Measurements from ENCODE around the gene MYO3B. TPM values are rescaled to one million over a fixed set of nuclear protein-coding genes. Genes with fewer than 3 reads are reported as not detected.

The MYO3B gene
- total and polyA plus RNA-seq, 2 of the 8 experiments (the other 6 are each of a cell fraction or from before 2014, with no cell fraction given): 0.17 to 0.19 TPM

DNA sequence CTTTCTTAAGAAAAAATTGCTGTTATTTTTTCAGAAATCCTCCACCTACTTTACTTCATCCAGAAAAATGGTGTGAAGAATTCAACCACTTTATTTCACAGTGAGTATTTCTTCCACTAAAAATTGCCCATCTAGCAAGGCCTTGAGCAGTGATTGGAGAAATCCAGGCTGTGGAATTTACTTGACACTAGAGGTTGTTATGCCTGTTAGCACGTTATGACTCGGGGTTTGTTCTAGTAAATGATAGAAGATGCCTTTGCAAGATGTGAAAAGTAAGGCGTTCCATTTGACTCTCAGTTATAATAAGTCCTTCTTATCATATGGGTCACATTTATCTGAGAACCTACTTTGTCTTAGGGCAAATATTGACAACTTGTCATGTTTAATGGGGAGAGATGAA is 157.4 kb downstream of the MYO3B start:
- Histone ChIP-seq H2BK5ac (ENCODE audit: low read depth, low read length) (no peak overlapping the region), H3K23ac (ENCODE audit: insufficient read length) (no peak overlapping the region), H2AFZ (ENCODE audit: low read length) (no peak overlapping the region), H2BK20ac (ENCODE audit: low read length) (no peak overlapping the region), H2BK120ac (replicated peaks; ENCODE audit: low read depth, low read length) (no peak overlapping the region), H2BK15ac (ENCODE audit: low read length) (no peak overlapping the region), H3K79me1 (ENCODE audit: low read depth, low read length) (no peaks in the 10 kb centered on the region), H3K4me2 (ENCODE audit: insufficient read depth in 1 of 2, low read depth in 2 of 2, low read length in 2 of 2) (no peak overlapping the region), H2BK12ac (ENCODE audit: low read depth, low read length) (no peak overlapping the region), H4K5ac (ENCODE audit: insufficient read length, low read depth, low read length) (no peak overlapping the region), H3K23me2 (ENCODE audit: low read depth, low read length) (no peaks in the 10 kb centered on the region), H3K4me1 (replicated peaks in 1 of 4; ENCODE audit: control insufficient read depth in 3 of 4, insufficient read depth in 4 of 4, low read length in 3 of 4) (peaks cover 0 to 9% (median 4%) of the 10 kb centered on the region in 4 experiments; a peak in 4 of 7 replicates), H4K8ac (ENCODE audit: extremely low read depth, insufficient read depth, low read length) (no peak overlapping the region), H3K27me3 (replicated peaks in 1 of 4; ENCODE audit: control insufficient read depth in 3 of 4, extremely low read depth in 1 of 4, insufficient read depth in 3 of 4, low read length in 3 of 4) (no peaks in the 10 kb centered on the region), H4K20me1 (replicated peaks in 1 of 2; ENCODE audit: control insufficient read depth in 1 of 2, insufficient read depth in 2 of 2, low read length in 2 of 2) (no peaks in the 10 kb centered on the region), H4K91ac (replicated peaks; ENCODE audit: insufficient read length, low read length) (no peak overlapping the region), H3K27ac (ENCODE audit: low read depth, low read length) (no peak overlapping the region), H3K79me2 (ENCODE audit: control insufficient read depth in 1 of 2, insufficient read depth in 2 of 2, low read length in 2 of 2) (no peaks in the 10 kb centered on the region), H3K9ac (replicated peaks in 1 of 4; ENCODE audit: extremely low read depth in 1 of 4, low read depth in 3 of 4, low read length in 3 of 4) (no peak overlapping the region), H3K4me3 (ENCODE audit: extremely low read depth in 1 of 4, insufficient read depth in 2 of 4, low read depth in 3 of 4, low read length in 4 of 4) (no peak overlapping the region), H3K14ac (ENCODE audit: insufficient read length) (no peak overlapping the region), H3K9me3 (ENCODE audit: insufficient read depth in 2 of 2, low read depth in 1 of 2, low read length in 1 of 2) (peaks cover 2 to 4% of the 10 kb centered on the region in 2 experiments; a peak in 1 of 4 replicates), H3K4ac (replicated peaks; ENCODE audit: insufficient read length, low read depth, low read length) (no peak overlapping the region), H2AK5ac (ENCODE audit: low read depth, low read length) (no peak overlapping the region), H3K18ac (ENCODE audit: extremely low read depth, low read length) (no peak overlapping the region), H3K56ac (replicated peaks; ENCODE audit: insufficient read length, low read depth, low read length) (no peak overlapping the region), H3K36me3 (ENCODE audit: control insufficient read depth in 2 of 4, insufficient read depth in 4 of 4, low read length in 3 of 4) (peaks cover 0 to 4% (median 0%) of the 10 kb centered on the region in 4 experiments; a peak in 1 of 8 replicates)
- no peak for DNase-seq (ENCODE audit: low read depth in 1 of 2, low spot score in 2 of 2)
- FAIRE-seq: no peak
- WGBS, 2 experiments (ENCODE audit: extremely low coverage in 1 of 2, insufficient coverage in 1 of 2, insufficient read length in 1 of 2, insufficient replicate concordance in 2 of 2, low coverage in 1 of 2, low lambda C conversion rate in 2 of 2, missing lambda C conversion rate in 1 of 2): 59% methylated on average over 3 of the region's 3 CpGs; no CpG with 5 or more reads in 1 of the 2 experiments
- TF ChIP-seq HDAC6 (IDR thresholded peaks at IDR 0.05; ENCODE audit: low read depth, low read length): no peak
- TF ChIP-seq SP4 (IDR thresholded peaks at IDR 0.05; ENCODE audit: low read length): no peak
- TF ChIP-seq TBP (IDR thresholded peaks at IDR 0.05; ENCODE audit: low read depth, low read length): no peak
- TF ChIP-seq POLR2AphosphoS5 (IDR thresholded peaks at IDR 0.05; ENCODE audit: low read depth, low read length): no peak
- no peak for TF ChIP-seq POU5F1 (IDR thresholded peaks at IDR 0.05; ENCODE audit: low read depth, low read length)
- TF ChIP-seq BCL11A (IDR thresholded peaks at IDR 0.05; ENCODE audit: low read depth in 2 of 2, low read length in 2 of 2): no peak
- TF ChIP-seq SIX5 (IDR thresholded peaks at IDR 0.05; ENCODE audit: low read depth, low read length): no peak
- TF ChIP-seq KDM5A (IDR thresholded peaks at IDR 0.05; ENCODE audit: low read length): no peak
- no peak for TF ChIP-seq SIN3A (conservative IDR thresholded peaks at IDR 0.05 in 1 of 2, IDR thresholded peaks at IDR 0.05 in 1 of 2; ENCODE audit: low read depth in 1 of 2, low read length in 2 of 2)
- TF ChIP-seq CBX5 (IDR thresholded peaks at IDR 0.05; ENCODE audit: low read depth, low read length): no peak
- no peak for TF ChIP-seq POLR2A (IDR thresholded peaks at IDR 0.05; ENCODE audit: control extremely low read depth in 1 of 2, low read depth in 2 of 2, low read length in 2 of 2)
- CTCF ChIA-PET (ENCODE audit: partially characterized antibody): interaction anchor here (0.6 to 3.6 kb wide), 4 partner anchors 11 to 497 kb away, joined by 3 to 22 read pairs (median 4); no protein-coding TSS in a partner anchor
- POLR2A ChIA-PET (ENCODE audit: partially characterized antibody): no interaction called here
